ENCODE data around the gene PGBD2. TPM values are rescaled to one million over a fixed set of nuclear protein-coding genes. Genes with fewer than 3 reads are reported as not detected.
A peak's percentile ranks its signal among the peaks of the same experiment; 100 is the strongest.

PGBD2 gene
- total and polyA plus RNA-seq, 2 of the 13 experiments (the other 11 are each of a cell fraction or from before 2014, with no cell fraction given), result 6.0 to 7.4 TPM

GRCh38 chr1:248862998-248863881, 42.8 kb upstream of the PGBD2 start (continued):
- TF ChIP-seq RFX3 (CRISPR knock-in tag; IDR thresholded peaks at IDR 0.05) (no peak), ZNF329 (CRISPR knock-in tag; IDR thresholded peaks at IDR 0.05; ENCODE audit: low read depth) (peak; percentile 59; the same call in 1 of the 2 replicates), POLR2AphosphoS5 (IDR thresholded peaks at IDR 0.05; ENCODE audit: low read depth, low read length) (peak; percentile 59), ZNF501 (CRISPR knock-in tag; IDR thresholded peaks at IDR 0.05) (peak; percentile 71), ZNF605 (CRISPR knock-in tag; IDR thresholded peaks at IDR 0.05) (peak; percentile 68; the same call in 1 of the 2 replicates), ZNF264 (CRISPR knock-in tag; IDR thresholded peaks at IDR 0.05) (0 out of 2 replicates have a peak, but pooled peaks have one; percentile 59), ZNF138 (CRISPR knock-in tag; IDR thresholded peaks at IDR 0.05; ENCODE audit: low read depth) (0 out of 2 replicates have a peak, but pooled peaks have one; percentile 22), ZFP82 (CRISPR knock-in tag; IDR thresholded peaks at IDR 0.05; ENCODE audit: borderline replicate concordance) (no peak), NCOA1 (CRISPR knock-in tag; IDR thresholded peaks at IDR 0.05) (peak; percentile 95), IKZF1 (IDR thresholded peaks at IDR 0.05) (no peak), ZNF207 (IDR thresholded peaks at IDR 0.05; ENCODE audit: borderline replicate concordance) (no peak), NFE2L2 (IDR thresholded peaks at IDR 0.05; ENCODE audit: low read length) (no peak), HOXA5 (CRISPR knock-in tag; IDR thresholded peaks at IDR 0.05) (peak; percentile 60; the same call in 1 of the 2 replicates), ISX (CRISPR knock-in tag; conservative IDR thresholded peaks at IDR 0.05) (no peak), ZFX (CRISPR knock-in tag; IDR thresholded peaks at IDR 0.05; ENCODE audit: low read depth) (peak; percentile 88), ZBTB2 (CRISPR knock-in tag; IDR thresholded peaks at IDR 0.05; ENCODE audit: low read depth) (no peak), ZNF468 (CRISPR knock-in tag; IDR thresholded peaks at IDR 0.05) (no peak), ZNF282 (IDR thresholded peaks at IDR 0.05; ENCODE audit: partially characterized antibody) (no peak), ZNF10 (CRISPR knock-in tag; IDR thresholded peaks at IDR 0.05; ENCODE audit: borderline replicate concordance, low read depth) (no peak), ATF7-NPFF (CRISPR knock-in tag; IDR thresholded peaks at IDR 0.05; ENCODE audit: low read depth) (peak; percentile 31; the same call in 1 of the 2 replicates), SMYD3 (CRISPR knock-in tag; IDR thresholded peaks at IDR 0.05) (no peak)
- TF ChIP-seq, protein P1, sequence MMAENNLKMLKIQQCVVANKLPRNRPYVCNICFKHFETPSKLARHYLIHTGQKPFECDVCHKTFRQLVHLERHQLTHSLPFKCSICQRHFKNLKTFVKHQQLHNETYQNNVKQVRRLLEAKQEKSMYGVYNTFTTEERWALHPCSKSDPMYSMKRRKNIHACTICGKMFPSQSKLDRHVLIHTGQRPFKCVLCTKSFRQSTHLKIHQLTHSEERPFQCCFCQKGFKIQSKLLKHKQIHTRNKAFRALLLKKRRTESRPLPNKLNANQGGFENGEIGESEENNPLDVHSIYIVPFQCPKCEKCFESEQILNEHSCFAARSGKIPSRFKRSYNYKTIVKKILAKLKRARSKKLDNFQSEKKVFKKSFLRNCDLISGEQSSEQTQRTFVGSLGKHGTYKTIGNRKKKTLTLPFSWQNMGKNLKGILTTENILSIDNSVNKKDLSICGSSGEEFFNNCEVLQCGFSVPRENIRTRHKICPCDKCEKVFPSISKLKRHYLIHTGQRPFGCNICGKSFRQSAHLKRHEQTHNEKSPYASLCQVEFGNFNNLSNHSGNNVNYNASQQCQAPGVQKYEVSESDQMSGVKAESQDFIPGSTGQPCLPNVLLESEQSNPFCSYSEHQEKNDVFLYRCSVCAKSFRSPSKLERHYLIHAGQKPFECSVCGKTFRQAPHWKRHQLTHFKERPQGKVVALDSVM (CRISPR knock-in tag; IDR thresholded peaks at IDR 0.05), result peak; percentile 70
- TF ChIP-seq, protein P2, sequence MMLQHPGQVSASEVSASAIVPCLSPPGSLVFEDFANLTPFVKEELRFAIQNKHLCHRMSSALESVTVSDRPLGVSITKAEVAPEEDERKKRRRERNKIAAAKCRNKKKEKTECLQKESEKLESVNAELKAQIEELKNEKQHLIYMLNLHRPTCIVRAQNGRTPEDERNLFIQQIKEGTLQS (CRISPR knock-in tag; IDR thresholded peaks at IDR 0.05), result peak; percentile 11; the same call in 1 of the 2 replicates
- TF ChIP-seq, protein P3, sequence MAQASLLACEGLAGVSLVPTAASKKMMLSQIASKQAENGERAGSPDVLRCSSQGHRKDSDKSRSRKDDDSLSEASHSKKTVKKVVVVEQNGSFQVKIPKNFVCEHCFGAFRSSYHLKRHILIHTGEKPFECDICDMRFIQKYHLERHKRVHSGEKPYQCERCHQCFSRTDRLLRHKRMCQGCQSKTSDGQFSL (CRISPR knock-in tag; IDR thresholded peaks at IDR 0.05), result no peak
- TF ChIP-seq, protein P4, sequence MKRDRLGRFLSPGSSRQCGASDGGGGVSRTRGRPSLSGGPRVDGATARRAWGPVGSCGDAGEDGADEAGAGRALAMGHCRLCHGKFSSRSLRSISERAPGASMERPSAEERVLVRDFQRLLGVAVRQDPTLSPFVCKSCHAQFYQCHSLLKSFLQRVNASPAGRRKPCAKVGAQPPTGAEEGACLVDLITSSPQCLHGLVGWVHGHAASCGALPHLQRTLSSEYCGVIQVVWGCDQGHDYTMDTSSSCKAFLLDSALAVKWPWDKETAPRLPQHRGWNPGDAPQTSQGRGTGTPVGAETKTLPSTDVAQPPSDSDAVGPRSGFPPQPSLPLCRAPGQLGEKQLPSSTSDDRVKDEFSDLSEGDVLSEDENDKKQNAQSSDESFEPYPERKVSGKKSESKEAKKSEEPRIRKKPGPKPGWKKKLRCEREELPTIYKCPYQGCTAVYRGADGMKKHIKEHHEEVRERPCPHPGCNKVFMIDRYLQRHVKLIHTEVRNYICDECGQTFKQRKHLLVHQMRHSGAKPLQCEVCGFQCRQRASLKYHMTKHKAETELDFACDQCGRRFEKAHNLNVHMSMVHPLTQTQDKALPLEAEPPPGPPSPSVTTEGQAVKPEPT (CRISPR knock-in tag; IDR thresholded peaks at IDR 0.05; ENCODE audit: low read depth), result no peak

Measured in HepG2 (cell line).